Stimulated activated CD8-positive, alpha-beta memory T cell treated with anti-CD3 and anti-CD28 coated beads, Interleukin-7, amount 100 ng/mL, for 48 hours (primary cell): ENCODE results near the gene NCOA3.
A peak's percentile ranks its signal among the peaks of the same experiment; 100 is the strongest.
"Not testable (repeated sequence)": the region's sequence is repeated elsewhere in the genome, so short reads cannot be mapped to it uniquely, and the experiment has no call there.

Experiments used
- DNase-seq, 2 donors: peaks; one replicate each; pipeline ENCODE4 v3.0.0-alpha.2; 2020; ENCODE audit warnings: low read depth in 1 of 2; ENCODE audit errors: extremely low read depth in 1 of 2

Gene NCOA3

GRCh38 chr20:47501482-47502270, at the start of gene NCOA3:
Gene NCOA3, plus strand, starts transcription at chr20:47501887. Its CDS starts 120,361 bp downstream, at chr20:47622248.
- peak; percentile 96 to 97 for DNase-seq

DNA sequence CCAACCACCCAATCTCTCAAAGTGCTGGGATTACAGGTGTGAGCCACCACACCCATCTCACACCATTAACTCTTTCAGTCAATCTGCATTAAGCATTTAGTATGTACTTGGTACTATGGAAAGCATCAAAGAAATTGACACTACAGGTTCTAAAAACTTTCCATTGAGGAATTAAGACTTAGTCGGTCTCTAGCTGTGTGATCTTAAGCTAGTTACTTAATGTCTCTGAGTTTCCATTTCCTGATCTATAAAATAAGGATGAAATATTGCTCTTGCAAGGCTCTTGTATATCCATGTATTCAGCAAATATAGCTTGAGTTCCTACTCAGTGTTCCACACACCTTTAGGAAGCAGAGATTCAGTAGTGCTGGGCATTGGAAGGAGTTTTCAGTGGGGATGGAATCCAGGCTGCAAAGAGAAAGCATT, 48.9 kb upstream of the NCOA3 start:
- no peak for DNase-seq

DNA sequence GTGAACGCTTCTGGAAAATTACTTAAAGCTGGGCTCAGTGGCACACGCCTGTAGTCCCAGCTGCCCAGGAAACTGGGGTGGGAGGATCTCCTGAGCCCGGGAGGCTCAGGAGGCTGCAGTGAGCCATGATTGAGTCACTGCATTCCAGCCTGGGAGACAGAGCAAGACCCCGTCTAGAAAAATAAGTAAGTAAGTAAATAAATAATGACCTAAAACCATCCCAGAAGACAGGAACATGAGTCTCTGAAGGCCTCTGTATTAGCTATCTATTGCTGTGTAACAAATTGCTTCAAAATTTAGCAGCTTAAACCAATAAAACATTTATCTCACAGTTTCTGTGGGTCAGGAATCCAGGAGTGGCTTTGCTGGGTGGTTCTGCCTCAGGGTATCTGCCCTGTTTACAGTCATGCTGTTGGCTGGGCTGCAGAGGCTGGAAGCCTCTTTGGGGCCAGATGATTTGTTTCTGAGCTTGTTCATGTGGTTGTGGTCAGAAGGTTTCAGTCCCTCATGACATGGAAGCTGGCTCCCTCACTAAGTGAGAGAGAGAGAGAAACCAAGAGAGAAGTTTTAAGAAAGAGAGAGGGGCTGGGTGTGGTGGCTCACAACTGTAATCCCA, 48.4 kb upstream of the NCOA3 start:
- DNase-seq = peak; percentile 37 to 61

- no peak for DNase-seq
Observed at GRCh38 chr20:47454298-47455132, 47.2 kb upstream of the NCOA3 start.

- DNase-seq = no peak
Observed at GRCh38 chr20:47455133-47456040, 46.3 kb upstream of the NCOA3 start.

- DNase-seq = no peak
Observed at GRCh38 chr20:47456041-47456537, 45.6 kb upstream of the NCOA3 start.

DNA sequence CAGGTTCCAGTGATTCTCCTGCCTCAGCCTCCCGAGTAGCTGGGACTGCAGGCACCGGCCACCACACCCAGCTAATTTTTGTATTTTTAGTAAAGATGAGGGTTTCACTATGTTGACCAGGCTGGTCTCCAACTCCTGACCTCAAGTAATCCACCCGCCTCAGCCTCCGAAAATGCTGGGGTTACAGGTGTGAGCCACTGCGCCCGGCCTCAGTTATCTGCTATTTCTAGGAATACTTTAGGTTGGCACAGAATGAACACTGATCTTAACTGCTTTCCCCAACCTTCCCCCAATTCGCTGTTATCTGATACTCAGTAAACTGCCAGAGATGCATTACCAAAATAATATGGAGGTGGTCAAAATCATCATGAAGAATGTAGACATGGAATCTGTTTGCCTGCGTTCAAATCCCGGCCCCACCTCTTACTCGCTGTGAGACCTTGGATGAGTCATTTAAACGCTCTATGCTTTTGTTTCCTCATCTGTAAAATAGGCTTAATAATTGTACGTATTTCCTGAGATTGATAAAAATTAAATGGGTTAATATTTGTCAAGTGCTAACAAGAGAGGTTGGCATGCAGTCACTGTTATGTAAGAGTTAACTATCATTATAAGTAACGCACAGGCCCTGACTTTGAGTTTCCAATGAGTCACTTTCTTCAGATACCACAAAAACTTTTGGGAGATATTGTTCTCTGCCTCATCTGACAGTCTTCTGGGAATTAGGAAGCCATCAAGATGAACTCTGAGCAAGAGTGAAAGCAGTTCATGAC, 44.5 kb upstream of the NCOA3 start:
- no peak for DNase-seq

DNA sequence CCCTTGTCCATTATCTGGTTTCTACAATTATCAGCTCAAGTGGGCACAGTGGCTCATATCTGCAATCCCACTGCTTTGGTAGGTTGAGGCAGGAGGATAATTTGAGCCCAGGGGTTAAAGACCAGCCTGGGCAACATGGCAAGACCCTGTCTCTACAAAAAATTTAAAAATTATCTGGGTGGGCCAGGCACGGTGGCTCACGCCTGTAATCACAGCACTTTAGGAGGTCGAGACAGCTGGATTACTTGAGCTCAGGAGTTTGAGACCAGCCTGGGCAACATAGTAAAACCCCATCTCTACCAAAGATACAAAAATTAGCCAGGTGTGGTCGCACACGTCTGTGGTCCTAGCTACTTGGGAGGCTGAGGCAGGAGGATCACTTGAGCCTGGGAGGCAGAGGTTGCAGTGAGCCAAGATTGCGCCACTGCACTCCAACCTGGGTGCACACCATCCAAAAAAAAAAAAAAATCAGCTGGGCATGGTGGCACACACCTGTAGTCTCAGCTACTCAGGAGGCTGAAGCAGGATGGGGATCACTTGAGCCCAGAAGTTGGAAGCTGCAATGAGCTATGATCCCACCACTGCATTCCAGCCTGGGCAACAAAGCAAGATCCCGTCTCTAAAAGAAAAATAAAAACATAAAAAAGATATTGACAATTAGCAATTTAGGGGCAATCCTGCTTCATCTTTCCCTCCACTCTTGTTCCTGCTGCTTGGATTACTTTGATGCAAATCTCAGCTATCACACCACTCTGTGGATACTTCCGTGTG, 43.2 kb upstream of the NCOA3 start:
- DNase-seq = not testable (repeated sequence)

- no peak for DNase-seq
Observed at GRCh38 chr20:47459344-47460073, 42.2 kb upstream of the NCOA3 start.

DNA sequence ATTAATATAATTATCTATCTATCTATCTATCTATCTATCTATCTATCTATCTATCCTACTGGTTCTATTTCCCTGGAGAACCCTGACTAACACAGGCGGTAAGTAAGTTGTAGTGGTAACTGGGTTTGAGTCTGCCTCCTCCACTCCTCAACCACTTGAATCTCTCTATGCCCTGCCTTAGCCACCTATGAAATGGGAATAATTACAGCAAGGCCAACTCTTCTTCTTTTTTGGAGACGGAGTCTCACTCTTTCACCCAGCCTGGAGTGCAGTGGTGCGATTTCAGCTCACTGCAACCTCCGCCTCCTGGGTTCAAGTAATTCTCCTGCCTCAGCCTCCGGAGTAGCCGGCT, 41.0 kb upstream of the NCOA3 start:
- DNase-seq = not testable (repeated sequence)

GRCh38 chr20:47461120-47461685, 40.5 kb upstream of the NCOA3 start:
- no peak for DNase-seq

DNA sequence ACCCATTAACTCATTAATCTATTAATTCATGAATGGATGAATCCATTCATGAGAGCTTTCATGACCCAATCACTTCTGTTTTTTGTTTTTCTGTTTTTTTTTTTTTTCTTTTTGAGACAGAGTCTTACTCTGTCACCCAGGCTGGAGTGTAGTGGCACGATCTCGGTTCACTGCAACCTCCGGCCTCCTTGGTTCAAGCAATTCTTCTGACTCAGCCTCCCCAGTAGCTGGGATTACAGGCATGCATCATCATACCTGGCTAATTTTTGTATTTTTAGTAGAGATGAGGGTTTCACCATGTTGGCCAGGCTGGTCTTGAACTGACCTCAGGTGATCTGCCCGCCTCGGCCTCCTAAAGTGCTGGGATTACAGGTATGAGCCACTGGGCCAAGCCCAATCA, 39.8 kb upstream of the NCOA3 start:
- DNase-seq = not testable (repeated sequence)

GRCh38 chr20:47464380-47465101, 37.1 kb upstream of the NCOA3 start:
- no peak for DNase-seq

DNA sequence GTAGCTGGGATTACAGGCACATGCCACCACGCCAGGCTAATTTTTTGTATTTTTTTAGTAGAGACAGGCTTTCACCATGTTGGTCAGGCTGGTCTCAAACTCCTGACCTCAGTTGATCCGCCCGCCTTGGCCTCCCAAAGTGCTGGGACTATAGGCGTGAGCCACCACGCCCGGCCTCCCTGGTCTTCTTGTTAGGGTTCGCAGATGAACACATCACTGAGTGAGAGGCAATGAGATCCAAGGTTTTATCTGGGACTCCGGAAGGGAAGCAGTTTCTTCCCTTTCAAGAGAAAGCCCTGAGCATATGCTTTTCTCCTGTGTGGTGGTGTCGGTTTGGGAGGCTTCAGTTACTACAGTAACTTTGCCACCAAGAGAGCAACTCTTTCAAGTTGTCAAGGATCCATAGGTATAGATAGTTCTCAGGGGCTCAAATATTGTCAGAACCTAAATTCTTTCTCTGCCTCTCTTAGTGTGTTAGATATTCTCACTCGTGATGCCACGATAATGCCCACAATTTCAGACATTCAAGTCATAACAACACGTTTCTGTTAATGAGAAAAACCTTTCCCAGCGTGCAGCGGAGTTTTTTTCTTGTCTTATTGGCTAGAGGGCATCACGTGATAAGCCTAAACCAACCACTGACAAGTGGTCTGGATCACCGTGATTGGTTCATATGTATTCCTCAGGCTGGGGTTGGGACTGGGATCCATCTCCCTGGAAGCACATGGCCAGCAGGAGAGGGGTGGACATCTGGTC, 36.2 kb upstream of the NCOA3 start:
- no peak for DNase-seq

DNA sequence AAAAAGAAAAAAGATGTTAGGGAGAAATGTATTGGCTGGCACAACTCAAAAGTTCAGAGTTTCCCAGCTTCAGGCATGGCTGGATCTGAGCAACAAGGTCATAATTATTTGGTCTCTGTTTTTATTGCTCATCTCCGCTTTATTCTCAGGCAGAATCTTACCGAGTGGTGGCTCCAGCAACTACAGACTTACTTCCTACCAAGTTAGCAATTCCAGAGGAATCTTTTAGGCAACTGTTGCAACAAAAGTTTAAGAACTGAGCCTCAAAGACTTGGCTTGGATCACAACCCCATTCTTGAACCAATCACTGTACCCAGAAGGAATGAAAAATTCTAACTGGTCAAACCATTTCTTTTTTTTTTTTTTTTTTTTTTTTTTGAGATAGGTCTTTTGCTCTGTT, 35.5 kb upstream of the NCOA3 start:
- DNase-seq = no peak

DNA sequence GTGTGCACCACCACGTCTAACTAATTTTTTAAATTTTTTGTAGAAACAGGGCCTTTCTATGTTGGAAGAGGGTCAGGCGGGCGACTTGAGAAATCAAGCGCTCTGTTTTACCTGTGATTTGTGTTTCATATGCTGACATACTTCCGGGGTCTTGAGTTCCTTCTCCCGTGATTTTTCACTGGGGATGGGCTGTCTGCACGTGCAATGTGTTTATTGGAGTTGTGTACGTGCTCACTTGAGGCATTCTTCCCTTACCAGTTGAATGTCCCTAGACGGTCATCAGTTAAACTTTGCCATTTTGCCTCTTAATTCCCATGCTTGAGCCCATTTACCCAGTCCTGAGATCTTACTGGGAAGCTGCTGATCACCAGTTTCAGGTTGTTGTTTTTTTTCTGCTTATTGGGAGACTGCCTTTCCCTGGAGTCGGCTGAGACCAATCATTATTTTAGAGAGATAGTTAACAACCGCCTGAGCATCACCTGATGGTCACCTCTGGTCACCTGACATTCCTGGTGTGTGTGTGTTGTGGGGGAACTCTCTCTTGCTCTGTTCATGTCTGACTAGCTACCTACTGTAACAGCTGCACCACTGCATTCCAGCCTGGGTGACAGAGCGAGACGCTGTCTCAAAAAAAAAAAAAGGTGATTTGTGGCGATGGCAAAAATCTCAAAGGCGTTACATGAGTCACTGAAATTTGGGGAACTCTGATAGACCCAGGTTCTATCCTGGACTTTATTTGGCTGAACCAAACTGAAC, 34.8 kb upstream of the NCOA3 start:
- DNase-seq = no peak
